ENCODE data around the gene CSAG3.
"Not testable (repeated sequence)": the region's sequence is repeated elsewhere in the genome, so short reads cannot be mapped to it uniquely, and the experiment has no call there.

The CSAG3 gene

DNA sequence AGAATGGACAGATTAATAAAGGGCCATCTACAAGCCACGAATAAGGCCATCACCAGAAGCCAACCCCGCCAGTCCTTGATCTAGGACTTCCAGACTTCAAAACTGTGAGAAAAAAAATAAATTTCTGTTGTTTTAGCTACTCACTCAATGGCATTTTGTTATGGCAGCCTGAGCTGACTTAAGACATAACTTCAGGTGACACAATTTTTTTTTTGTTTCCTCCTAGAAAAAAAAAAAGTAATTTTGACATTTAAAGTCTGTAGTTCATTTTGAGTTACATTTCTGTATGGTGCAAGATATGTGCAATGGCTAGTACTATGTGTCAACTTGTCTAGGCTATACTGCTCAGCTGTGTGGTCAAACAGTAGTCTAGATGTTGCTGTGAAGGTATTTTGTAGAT, at the start of gene CSAG3:
CSAG3 (plus strand) TSS at position 301 of the 400 bp plus-strand sequence.
- DNase-seq (ENCODE audit: low read depth), result not testable (repeated sequence)

DNA sequence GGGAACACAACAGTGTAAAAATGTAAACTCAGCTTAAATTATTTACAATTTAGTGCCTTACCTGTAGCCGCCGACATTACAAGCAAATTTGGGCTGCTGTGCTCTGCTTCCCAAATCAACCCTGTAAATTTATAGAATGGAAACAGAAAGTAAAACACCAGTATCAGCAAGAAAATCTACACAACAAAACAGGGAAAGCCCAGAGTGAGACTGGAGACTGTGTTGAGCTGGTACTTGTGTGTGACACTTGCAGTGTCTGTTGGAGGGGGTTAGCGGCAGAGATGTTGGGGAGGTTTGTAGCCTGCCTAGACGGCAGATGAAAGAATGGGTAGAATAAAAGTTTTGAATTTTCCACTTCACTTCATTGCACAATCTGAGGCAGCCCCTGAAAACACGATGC, 45.8 kb upstream of the CSAG3 start:
- DNase-seq (ENCODE audit: low read depth), result not testable (repeated sequence)

DNA sequence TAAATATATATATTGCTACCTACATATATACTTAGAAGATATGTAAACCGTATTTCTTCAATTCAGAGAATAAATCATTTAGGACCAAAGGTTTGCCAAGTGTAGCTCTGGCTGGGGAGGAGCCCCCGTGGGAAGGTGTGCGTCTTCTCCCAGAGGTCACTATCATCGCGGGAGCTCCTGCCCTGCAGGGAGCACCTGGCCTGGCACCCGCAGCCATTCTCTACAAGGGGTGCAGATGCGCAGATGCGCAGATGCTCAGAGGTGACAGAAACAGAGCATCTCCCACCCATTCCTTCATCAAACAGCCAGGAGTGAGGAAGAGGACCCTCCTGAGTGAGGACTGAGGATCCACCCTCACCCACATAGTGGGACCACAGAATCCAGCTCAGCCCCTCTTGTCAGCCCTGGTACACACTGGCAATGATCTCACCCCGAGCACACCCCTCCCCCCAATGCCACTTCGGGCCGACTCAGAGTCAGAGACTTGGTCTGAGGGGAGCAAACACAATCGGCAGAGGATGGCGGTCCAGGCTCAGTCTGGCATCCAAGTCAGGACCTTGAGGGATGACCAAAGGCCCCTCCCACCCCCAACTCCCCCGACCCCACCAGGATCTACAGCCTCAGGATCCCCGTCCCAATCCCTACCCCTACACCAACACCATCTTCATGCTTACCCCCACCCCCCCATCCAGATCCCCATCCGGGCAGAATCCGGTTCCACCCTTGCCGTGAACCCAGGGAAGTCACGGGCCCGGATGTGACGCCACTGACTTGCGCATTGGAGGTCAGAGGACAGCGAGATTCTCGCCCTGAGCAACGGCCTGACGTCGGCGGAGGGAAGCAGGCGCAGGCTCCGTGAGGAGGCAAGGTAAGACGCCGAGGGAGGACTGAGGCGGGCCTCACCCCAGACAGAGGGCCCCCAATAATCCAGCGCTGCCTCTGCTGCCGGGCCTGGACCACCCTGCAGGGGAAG, 44.9 kb upstream of the CSAG3 start, which contains the start of gene MAGEA2B:
MAGEA2B (plus strand) TSS at position 814 of the 973 bp plus-strand sequence. CDS start 2,479 bp downstream, outside the sequence.
- DNase-seq (ENCODE audit: low read depth), result not testable (repeated sequence)

DNA sequence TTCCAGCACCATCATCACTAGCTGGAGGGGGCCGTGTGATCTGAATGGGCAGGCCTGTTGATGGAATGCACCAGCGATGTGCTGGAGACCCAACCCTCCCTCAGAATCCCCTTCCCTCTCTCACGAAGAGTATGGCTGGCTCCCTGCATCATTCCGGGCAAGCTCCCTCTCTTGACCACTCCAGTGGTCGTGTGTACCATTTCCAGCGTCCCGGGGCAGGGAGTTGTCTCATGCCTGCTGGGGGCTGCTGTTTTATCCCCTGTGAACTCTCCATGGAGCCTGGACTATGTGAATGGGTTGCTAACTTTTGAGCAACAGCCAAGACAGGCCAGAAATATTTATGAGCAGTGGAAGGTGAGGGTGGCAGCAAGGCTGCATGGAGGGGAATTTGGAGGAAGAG, 33.6 kb upstream of the CSAG3 start:
- DNase-seq (ENCODE audit: low read depth), result no peak

DNA sequence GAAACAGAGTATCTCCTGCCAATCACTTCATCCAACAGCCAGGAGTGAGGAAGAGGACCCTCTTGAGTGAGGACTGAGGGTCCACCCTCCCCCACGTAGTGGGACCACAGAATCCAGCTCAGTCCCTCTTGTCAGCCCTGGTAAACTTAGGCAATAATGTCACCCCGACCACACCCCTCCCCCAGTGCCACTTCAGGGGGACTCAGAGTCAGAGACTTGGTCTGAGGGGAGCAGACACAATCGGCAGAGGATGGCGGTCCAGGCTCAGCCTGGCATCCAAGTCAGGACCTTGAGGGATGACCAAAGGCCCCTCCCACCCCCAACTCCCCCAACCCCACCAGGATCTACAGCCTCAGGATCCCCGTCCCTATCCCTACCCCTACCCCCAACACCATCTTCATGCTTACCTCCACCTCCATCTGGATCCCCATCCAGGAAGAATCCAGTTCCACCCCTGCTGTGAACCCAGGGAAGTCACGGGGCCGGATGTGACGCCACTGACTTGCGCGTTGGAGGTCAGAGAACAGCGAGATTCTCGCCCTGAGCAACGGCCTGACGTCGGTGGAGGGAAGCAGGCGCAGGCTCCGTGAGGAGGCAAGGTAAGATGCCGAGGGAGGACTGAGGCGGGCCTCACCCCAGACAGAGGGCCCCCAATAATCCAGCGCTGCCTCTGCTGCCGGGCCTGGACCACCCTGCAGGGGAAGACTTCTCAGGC, 25.6 kb upstream of the CSAG3 start, which contains the start of the genes CSAG1 and MAGEA12:
CSAG1 (minus strand) TSS at position 461 of the 715 bp plus-strand sequence. CDS start 1,261 bp downstream, outside the sequence.
MAGEA12 (plus strand) TSS at position 497 of the 715 bp plus-strand sequence. CDS start 2,405 bp downstream, outside the sequence.
- DNase-seq (ENCODE audit: low read depth), result no peak

DNA sequence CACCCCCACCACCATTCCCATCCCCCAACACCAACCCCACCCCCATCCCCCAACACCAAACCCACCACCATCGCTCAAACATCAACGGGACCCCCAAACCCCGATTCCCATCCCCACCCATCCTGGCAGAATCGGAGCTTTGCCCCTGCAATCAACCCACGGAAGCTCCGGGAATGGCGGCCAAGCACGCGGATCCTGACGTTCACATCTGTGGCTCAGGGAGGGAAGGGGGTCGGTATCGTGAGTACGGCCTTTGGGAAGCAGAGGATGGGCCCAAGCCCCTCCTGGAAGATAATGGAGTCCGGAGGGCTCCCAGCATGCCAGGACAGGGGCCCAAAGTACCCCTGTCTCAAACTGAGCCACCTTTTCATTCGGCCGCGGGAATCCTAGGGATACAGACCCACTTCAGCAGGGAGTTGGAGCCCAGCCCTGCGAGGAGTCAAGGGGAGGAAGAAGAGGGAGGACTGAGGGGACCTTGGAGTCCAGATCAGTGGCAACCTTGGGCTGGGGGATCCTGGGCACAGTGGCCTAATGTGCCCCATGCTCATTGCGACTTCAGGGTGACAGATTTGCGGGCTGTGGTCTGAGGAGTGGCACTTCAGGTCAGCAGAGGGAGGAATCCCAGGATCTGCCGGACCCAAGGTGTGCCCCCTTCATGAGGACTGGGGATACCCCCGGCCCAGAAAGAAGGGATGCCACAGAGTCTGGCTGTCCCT, 24.7 kb upstream of the CSAG3 start:
- not testable (repeated sequence) for DNase-seq (ENCODE audit: low read depth)

DNA sequence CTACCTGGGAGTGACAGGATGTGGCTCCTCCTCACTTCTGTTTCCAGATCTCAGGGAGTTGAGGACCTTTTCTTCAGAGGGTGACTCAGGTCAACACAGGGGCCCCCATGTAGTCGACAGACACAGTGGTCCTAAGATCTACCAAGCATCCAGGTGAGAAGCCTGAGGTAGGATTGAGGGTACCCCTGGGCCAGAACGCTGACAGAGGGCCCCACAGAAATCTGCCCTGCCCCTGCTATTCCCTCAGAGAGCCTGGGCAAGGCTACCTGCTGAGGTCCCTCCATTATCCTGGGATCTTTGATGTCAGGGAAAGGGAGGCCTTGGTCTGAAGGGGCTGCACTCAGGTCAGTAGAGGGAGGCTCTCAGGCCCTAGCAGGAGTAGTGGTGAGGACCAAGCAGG, 23.9 kb upstream of the CSAG3 start:
- DNase-seq (ENCODE audit: low read depth), result no peak

DNA sequence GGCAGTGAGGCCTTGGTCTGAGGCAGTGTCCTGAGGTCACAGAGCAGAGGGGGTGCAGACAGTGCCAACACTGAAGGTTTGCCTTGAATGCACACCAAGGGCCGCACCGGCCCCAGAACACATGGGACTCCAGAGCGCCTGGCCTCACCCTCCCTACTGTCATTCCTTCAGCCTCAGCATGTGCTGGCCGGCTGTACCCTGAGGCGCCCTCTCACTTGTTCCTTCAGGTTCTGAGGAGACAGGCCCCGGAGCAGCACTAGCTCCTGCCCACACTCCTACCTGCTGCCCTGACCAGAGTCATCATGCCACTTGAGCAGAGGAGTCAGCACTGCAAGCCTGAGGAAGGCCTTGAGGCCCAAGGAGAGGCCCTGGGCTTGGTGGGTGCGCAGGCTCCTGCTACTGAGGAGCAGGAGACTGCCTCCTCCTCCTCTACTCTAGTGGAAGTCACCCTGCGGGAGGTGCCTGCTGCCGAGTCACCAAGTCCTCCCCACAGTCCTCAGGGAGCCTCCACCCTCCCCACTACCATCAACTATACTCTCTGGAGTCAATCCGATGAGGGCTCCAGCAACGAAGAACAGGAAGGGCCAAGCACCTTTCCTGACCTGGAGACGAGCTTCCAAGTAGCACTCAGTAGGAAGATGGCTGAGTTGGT, 23.0 kb upstream of the CSAG3 start:
- DNase-seq (ENCODE audit: low read depth), result no peak

DNA sequence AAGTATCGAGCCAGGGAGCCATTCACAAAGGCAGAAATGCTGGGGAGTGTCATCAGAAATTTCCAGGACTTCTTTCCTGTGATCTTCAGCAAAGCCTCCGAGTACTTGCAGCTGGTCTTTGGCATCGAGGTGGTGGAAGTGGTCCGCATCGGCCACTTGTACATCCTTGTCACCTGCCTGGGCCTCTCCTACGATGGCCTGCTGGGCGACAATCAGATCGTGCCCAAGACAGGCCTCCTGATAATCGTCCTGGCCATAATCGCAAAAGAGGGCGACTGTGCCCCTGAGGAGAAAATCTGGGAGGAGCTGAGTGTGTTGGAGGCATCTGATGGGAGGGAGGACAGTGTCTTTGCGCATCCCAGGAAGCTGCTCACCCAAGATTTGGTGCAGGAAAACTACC, 22.5 kb upstream of the CSAG3 start:
- not testable (repeated sequence) for DNase-seq (ENCODE audit: low read depth)

DNA sequence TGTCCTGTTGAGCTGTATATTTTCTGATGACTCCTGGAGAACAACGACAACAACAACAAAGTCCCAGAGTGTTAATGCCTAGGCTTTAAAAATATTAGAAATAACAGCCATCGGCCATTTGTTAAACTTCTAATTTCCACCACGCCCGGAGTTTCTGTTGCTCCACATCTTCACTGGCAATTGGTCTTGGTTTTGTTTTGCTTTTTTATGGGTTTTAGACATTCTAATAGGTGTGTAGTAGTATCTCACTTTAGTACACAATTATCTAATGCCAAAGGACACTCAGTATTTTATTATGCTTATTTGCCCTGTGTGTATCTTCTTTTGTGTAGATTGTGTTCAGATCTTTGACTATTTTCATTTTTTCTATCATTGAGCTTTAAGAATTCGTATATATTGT, 20.5 kb upstream of the CSAG3 start:
- DNase-seq (ENCODE audit: low read depth), result no peak

DNA sequence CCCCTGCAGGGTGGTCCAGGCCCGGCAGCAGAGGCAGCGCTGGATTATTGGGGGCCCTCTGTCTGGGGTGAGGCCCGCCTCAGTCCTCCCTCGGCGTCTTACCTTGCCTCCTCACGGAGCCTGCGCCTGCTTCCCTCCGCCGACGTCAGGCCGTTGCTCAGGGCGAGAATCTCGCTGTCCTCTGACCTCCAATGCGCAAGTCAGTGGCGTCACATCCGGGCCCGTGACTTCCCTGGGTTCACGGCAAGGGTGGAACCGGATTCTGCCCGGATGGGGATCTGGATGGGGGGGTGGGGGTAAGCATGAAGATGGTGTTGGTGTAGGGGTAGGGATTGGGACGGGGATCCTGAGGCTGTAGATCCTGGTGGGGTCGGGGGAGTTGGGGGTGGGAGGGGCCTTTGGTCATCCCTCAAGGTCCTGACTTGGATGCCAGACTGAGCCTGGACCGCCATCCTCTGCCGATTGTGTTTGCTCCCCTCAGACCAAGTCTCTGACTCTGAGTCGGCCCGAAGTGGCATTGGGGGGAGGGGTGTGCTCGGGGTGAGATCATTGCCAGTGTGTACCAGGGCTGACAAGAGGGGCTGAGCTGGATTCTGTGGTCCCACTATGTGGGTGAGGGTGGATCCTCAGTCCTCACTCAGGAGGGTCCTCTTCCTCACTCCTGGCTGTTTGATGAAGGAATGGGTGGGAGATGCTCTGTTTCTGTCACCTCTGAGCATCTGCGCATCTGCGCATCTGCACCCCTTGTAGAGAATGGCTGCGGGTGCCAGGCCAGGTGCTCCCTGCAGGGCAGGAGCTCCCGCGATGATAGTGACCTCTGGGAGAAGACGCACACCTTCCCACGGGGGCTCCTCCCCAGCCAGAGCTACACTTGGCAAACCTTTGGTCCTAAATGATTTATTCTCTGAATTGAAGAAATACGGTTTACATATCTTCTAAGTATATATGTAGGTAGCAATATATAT, 5.0 kb upstream of the CSAG3 start, which contains the start of gene MAGEA2:
MAGEA2 (minus strand) TSS at position 157 of the 965 bp plus-strand sequence. CDS start 2,479 bp downstream, outside the sequence.
- DNase-seq (ENCODE audit: low read depth), result not testable (repeated sequence)

DNA sequence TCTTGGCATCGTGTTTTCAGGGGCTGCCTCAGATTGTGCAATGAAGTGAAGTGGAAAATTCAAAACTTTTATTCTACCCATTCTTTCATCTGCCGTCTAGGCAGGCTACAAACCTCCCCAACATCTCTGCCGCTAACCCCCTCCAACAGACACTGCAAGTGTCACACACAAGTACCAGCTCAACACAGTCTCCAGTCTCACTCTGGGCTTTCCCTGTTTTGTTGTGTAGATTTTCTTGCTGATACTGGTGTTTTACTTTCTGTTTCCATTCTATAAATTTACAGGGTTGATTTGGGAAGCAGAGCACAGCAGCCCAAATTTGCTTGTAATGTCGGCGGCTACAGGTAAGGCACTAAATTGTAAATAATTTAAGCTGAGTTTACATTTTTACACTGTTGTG, 4.1 kb upstream of the CSAG3 start:
- DNase-seq (ENCODE audit: low read depth), result not testable (repeated sequence)

DNA sequence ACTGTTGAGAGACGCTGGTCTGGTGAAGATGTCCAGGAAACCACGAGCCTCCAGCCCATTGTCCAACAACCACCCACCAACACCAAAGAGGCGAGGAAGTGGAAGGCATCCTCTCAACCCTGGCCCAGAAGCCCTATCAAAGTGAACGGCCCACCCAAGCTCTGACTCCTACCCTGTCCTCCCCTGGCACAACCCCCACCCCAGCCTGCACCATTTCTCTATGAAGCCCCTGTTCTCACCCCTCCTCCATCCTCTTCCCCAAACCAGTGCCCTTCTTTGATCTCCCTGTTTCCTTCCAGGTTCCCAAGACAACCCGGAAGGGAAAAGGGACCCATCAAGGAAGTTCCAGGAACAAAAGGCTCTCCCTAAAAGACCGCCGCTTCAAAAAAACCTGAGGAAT, 526 bp downstream of the CSAG3 start:
- DNase-seq (ENCODE audit: low read depth), result not testable (repeated sequence)

DNA sequence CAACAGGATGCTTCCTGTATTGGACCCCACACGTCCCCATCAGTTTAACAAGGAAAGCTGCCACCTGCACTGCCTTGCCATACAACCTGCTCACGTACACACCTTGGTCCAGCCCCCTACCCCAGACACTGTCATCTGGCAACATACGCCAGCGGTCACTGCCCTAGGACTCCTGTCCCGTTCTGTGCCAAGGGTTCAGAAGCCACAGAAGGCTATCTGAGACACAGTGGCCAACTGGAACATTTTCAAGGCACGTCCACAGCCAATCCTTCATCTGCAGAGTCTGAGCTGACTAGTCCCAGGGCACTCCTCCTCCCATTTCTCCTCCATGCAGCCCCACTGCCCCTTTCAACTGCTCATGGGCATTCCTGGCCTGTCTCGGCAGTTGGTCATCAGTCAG, 2.6 kb downstream of the CSAG3 start:
- DNase-seq (ENCODE audit: low read depth), result not testable (repeated sequence)

DNA sequence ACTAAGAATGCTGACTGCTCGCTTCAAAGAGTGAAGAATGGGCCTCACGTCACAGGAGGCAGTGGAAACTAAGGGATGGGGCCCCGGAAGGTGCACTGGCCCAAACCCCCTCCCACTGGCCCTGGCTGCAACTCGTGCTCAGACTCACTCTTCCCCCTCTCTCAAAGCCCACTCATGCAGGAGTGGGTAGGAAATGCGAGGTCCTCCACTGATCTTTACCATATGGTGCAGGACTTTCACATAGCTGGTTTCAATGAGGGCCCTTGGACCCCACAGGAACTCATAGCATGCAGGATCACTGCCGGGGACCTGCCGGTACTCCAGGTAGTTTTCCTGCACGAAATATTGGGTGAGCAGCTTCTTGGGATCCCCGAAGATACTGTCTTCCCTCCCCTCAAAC, 7.5 kb downstream of the CSAG3 start:
- DNase-seq (ENCODE audit: low read depth), result not testable (repeated sequence)

DNA sequence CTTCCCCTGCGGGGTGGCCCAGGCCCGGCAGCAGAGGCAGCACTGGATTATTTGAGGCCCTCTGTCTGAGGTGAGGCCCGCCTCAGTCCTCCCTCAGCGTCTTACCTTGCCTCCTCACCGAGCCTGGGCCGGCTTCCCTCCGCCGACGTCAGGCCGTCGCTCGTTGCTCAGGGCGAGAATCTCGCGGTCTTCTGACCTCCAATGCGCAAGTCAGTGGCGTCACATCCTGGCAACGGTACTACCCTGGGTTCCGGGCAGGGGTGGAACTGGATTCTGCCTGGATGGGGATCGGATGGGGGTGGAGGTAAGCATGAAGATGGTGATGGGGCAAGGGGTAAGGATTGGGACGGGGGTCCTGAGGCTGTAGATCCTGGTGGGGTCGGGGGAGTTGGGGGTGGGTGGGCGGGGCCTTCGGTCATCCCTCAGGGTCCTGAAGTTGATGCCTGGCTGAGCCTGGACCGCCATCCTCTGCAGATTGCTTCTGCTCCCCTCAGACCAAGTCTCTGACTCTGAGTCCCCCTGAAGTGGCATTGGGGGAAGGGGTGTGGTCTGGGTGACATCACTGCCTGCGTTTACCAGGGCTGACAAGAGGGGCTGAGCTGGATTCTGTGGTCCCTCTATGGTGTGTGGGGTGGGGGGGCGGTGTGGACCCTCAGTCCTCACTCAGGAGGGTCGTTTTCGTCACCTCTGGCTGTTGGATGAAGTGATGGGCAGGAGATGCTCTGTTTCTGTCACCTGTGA, 10.7 kb downstream of the CSAG3 start, which contains the start of gene MAGEA6:
MAGEA6 (minus strand) TSS at position 141 of the 741 bp plus-strand sequence. CDS start 2,039 bp downstream, outside the sequence.
- not testable (repeated sequence) for DNase-seq (ENCODE audit: low read depth)

DNA sequence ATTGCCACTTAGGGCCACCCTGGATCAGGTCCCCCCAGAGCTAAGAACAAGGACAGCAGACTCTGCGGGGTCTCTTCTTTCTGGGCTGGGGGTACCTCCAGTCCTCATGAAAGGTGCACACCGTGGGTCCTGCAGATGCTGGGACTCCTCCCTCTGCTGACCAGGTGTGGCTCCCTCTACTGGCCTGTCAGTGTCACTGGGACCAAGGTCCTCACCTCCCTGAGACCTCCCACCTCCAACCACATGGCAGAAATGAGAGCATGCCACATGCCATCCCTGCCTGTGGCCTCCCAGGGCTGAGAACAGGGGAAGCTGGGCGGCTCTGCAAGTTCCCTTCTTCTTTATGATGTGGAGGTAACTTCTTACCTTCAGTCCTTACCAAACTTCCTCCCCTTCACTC, 28.0 kb downstream of the CSAG3 start:
- not testable (repeated sequence) for DNase-seq (ENCODE audit: low read depth)

DNA sequence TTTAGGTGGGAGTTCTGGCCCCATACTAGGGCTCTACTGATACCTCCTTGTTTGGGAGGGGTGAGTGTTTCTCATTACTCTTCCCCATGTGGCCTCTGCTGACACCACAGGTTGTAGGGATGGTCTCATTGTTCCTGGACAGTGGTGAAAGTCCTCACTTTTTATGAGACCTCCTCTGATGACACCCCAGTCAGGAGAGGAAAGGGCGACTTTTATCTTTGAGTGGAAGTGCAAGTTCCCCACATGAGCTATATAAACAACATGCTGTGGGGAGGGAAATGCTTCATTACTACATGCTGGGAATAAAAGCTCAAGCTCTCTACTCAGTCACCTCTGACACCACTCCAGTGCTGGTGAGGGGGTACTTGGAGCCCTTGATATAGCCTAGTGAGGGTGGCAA, 39.9 kb downstream of the CSAG3 start:
- no peak for DNase-seq (ENCODE audit: low read depth)

DNA sequence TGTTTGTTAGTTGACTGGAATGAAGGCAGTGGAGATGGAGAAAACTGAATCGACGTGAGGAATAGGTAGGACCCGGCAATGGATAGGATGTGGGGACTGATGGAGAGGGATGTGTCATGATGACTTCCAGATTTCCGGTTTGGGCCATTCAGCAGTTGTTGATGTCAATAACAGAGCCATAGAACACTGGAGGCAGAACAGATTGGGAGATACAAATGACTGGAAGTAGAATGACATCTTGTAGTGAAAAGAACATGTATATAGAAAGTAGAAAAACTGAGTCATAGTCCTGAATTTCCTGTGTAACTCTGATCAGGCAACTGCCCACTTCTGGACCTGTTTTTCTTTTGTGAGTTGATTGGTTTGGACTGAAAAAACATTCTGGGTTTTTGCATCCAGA, 47.0 kb downstream of the CSAG3 start:
- no peak for DNase-seq (ENCODE audit: low read depth)

Measured in activated gamma-delta T cell treated with anti-CD3 and anti-CD28 coated beads, Interleukin-2, amount 50 U/mL, for 16 hours (primary cell).